HepG2 (cell line): ENCODE measurements around the gene AAMP. TPM values are rescaled to one million over a fixed set of nuclear protein-coding genes. Genes with fewer than 3 reads are reported as not detected.

Experiments used
- CHD4 ChIP-seq: fragments of 200-600 bp; sonication (generic); IDR thresholded peaks from 2 replicates; pipeline ENCODE4 v1.7.0; 2017; ENCODE audit warnings: mild to moderate bottlenecking, low read length, borderline replicate concordance
- ELK4 ChIP-seq: sonication (generic); formaldehyde crosslinking; IDR thresholded peaks from 2 replicates; pipeline ENCODE4 v1.9.0; 2021; ENCODE audit warnings: missing genetic modification reagents, borderline replicate concordance
- HCFC1 ChIP-seq: fragments of 150-350 bp; IDR thresholded peaks from 2 replicates; pipeline ENCODE4 v1.6.1; 2014; ENCODE audit warnings: low read depth, low read length
- KDM5B ChIP-seq: sonication (generic); formaldehyde crosslinking; IDR thresholded peaks from 2 replicates; pipeline ENCODE4 v1.4.0; 2020; ENCODE audit warnings: missing genetic modification reagents, mild to moderate bottlenecking, borderline replicate concordance
- NFE2L1 ChIP-seq: sonication (generic); formaldehyde crosslinking; IDR thresholded peaks from 2 replicates; pipeline ENCODE4 v1.4.0; 2020; ENCODE audit warnings: missing genetic modification reagents, mild to moderate bottlenecking, borderline replicate concordance
- NFIB ChIP-seq: sonication (generic); formaldehyde crosslinking; IDR thresholded peaks from 2 replicates; pipeline ENCODE4 v1.9.0; 2021; ENCODE audit warnings: missing genetic modification reagents, mild to moderate bottlenecking, borderline replicate concordance
- STAG1 ChIP-seq: sonication (generic); formaldehyde crosslinking; IDR thresholded peaks from 2 replicates; pipeline ENCODE4 v1.4.0; 2020; ENCODE audit warnings: missing genetic modification reagents
- TCF12 ChIP-seq, 2 experiments: fragments of 450-650 bp in 1 of 2; sonication (generic) in 1 of 2; formaldehyde crosslinking in 1 of 2; IDR thresholded peaks; 2 replicates each; pipeline versions ENCODE4 v1.6.1 to v1.8.0; 2017 to 2022; ENCODE audit warnings: antibody characterized with exemption in 1 of 2, mild to moderate bottlenecking in 1 of 2, missing genetic modification reagents in 1 of 2, moderate library complexity in 1 of 2
- THAP9 ChIP-seq: sonication (generic); formaldehyde crosslinking; IDR thresholded peaks from 2 replicates; pipeline ENCODE4; 2020; ENCODE audit warnings: missing genetic modification reagents, mild to moderate bottlenecking, borderline replicate concordance
- ZBED4 ChIP-seq: sonication (generic); formaldehyde crosslinking; IDR thresholded peaks from 2 replicates; pipeline ENCODE4 v1.4.0; 2020; ENCODE audit warnings: missing genetic modification reagents, borderline replicate concordance
- ZFP82 ChIP-seq: sonication (generic); formaldehyde crosslinking; IDR thresholded peaks from 2 replicates; pipeline ENCODE4 v1.5.1; 2020; ENCODE audit warnings: mild to moderate bottlenecking, missing genetic modification reagents, borderline replicate concordance
- ZNF367 ChIP-seq: sonication (generic); formaldehyde crosslinking; IDR thresholded peaks from 2 replicates; pipeline ENCODE4 v1.4.0; 2020; ENCODE audit warnings: missing genetic modification reagents, borderline replicate concordance
- ZNF570 ChIP-seq: sonication (generic); formaldehyde crosslinking; IDR thresholded peaks from 2 replicates; pipeline ENCODE4 v1.4.0; 2020; ENCODE audit warnings: mild to moderate bottlenecking, missing genetic modification reagents, borderline replicate concordance
- ZNF605 ChIP-seq: sonication (generic); formaldehyde crosslinking; IDR thresholded peaks from 2 replicates; pipeline ENCODE4 v1.8.0; 2022; ENCODE audit warnings: mild to moderate bottlenecking, missing genetic modification reagents
- ZNF616 ChIP-seq: sonication (generic); formaldehyde crosslinking; IDR thresholded peaks from 2 replicates; pipeline ENCODE4 v1.5.0; 2020; ENCODE audit warnings: low read depth, mild to moderate bottlenecking, missing genetic modification reagents
- ZNF639 ChIP-seq: conservative IDR thresholded peaks from 2 replicates; pipeline ENCODE4 v1.6.1; 2018; ENCODE audit warnings: missing genetic modification reagents
- ZNF761 ChIP-seq: sonication (generic); formaldehyde crosslinking; conservative IDR thresholded peaks from 2 replicates; pipeline ENCODE4 v1.4.0; 2020; ENCODE audit warnings: mild to moderate bottlenecking, missing genetic modification reagents
- ZSCAN22 ChIP-seq: sonication (generic); formaldehyde crosslinking; IDR thresholded peaks from 2 replicates; pipeline ENCODE4 v1.4.0; 2020; ENCODE audit warnings: mild to moderate bottlenecking, missing genetic modification reagents
- polyA plus RNA-seq, 8 experiments: library from polyadenylated mRNA; depleted of rRNA in 3 of 8; stranded (reverse) in 7 of 8; unstranded in 1 of 8; fragments of >200 nt; fragmentation: Illumina TruSeq in 4 of 8; extraction: Trizol in 4 of 8; gene quantifications; 2 replicates each; pipeline versions ENCODE4 v1.2.1 to v1.2.3, GENCODE V29; 2011 to 2016; ENCODE audit warnings: low read depth in 4 of 8, missing spikeins in 1 of 8, mixed read lengths in 1 of 8; ENCODE audit not compliant: insufficient read depth in 1 of 8
- total RNA-seq, 5 experiments: library from RNA; depleted of rRNA; stranded (reverse); fragments of >200 nt; fragmentation: Illumina TruSeq; extraction: Trizol; gene quantifications; 2 replicates each; pipeline ENCODE4 v1.2.3, GENCODE V29; 2016; ENCODE audit warnings: low read depth in 1 of 5

The AAMP gene
- total and polyA plus RNA-seq, 2 of the 13 experiments (the other 11 are each of a cell fraction or from before 2014, with no cell fraction given), result 110 to 186 TPM

- TF ChIP-seq NFE2L1 (CRISPR knock-in tag), result no peak
- no peak for TF ChIP-seq TCF12 (IDR thresholded peaks at IDR 0.05)
- TF ChIP-seq TCF12 (CRISPR knock-in tag; IDR thresholded peaks at IDR 0.05), result peak; percentile 50
- TF ChIP-seq THAP9 (CRISPR knock-in tag), result peak; percentile 71; the same call in 1 of the 2 replicates
- TF ChIP-seq ZNF570, result no peak
- no peak; the same call in 1 of the 2 replicates for TF ChIP-seq ZNF605 (CRISPR knock-in tag)
- TF ChIP-seq KDM5B, result no peak; the same call in 1 of the 2 replicates
- no peak for TF ChIP-seq STAG1 (CRISPR knock-in tag)
- TF ChIP-seq ZNF616 (CRISPR knock-in tag), result peak; percentile 82; the same call in 1 of the 2 replicates
- TF ChIP-seq ZSCAN22 (CRISPR knock-in tag), result no peak
- no peak; the same call in none of the 2 replicates for TF ChIP-seq ZBED4
- no peak for TF ChIP-seq NFIB
- no peak; the same call in 1 of the 2 replicates for TF ChIP-seq ZNF367 (CRISPR knock-in tag)
- TF ChIP-seq ELK4 (CRISPR knock-in tag), result peak; percentile 87; the same call in 1 of the 2 replicates
- peak; percentile 45 for TF ChIP-seq ZNF639
- peak; percentile 95 for TF ChIP-seq ZNF761
- no peak for TF ChIP-seq CHD4
- TF ChIP-seq ZFP82 (CRISPR knock-in tag), result no peak
- TF ChIP-seq HCFC1, result peak; percentile 58
Observed at GRCh38 chr2:218216674-218217359, 53.1 kb downstream of the AAMP start, which contains the start of gene ARPC2 (continued).
